GM18858 (cell line): ENCODE data around the gene GATAD2A.
"Not testable (repeated sequence)": the region's sequence is repeated elsewhere in the genome, so short reads cannot be mapped to it uniquely, and the experiment has no call there.

ENCODE experiments used
- ATAC-seq: cut with Tn5 transposase; IDR thresholded peaks from one replicate; pipeline ENCODE4 v1.9.1; 2021; ENCODE audit not compliant: unreplicated experiment

The GATAD2A gene

GRCh38 chr19:19404879-19405860, at the start of gene GATAD2A:
TSS of gene GATAD2A (plus strand) at chr19:19405675. CDS start at chr19:19465346, 59,671 bp downstream.
- peak; percentile 50 for ATAC-seq

GRCh38 chr19:19356500-19356899, 49.0 kb upstream of the GATAD2A start:
- no peak for ATAC-seq

- no peak for ATAC-seq
Observed at GRCh38 chr19:19356901-19357566, 48.4 kb upstream of the GATAD2A start.

GRCh38 chr19:19361075-19361594, 44.3 kb upstream of the GATAD2A start:
- ATAC-seq: no peak

- no peak for ATAC-seq
Observed at GRCh38 chr19:19362075-19362474, 43.4 kb upstream of the GATAD2A start.

GRCh38 chr19:19366434-19367396, 38.8 kb upstream of the GATAD2A start:
- peak; percentile 66 for ATAC-seq

- no peak for ATAC-seq
Observed at GRCh38 chr19:19368087-19368486, 37.4 kb upstream of the GATAD2A start.

GRCh38 chr19:19371059-19371458, 34.4 kb upstream of the GATAD2A start:
- ATAC-seq: no peak

- peak; percentile 68 for ATAC-seq
Observed at GRCh38 chr19:19372656-19373416, 32.6 kb upstream of the GATAD2A start.

GRCh38 chr19:19379527-19379926, 25.9 kb upstream of the GATAD2A start:
- ATAC-seq: no peak

- ATAC-seq: not testable (repeated sequence)
Observed at GRCh38 chr19:19380316-19380715, 25.2 kb upstream of the GATAD2A start.

GRCh38 chr19:19381007-19381926, 24.2 kb upstream of the GATAD2A start:
- ATAC-seq: no peak

GRCh38 chr19:19382118-19382517, 23.4 kb upstream of the GATAD2A start:
- no peak for ATAC-seq

- no peak for ATAC-seq
Observed at GRCh38 chr19:19384486-19384885, 21.0 kb upstream of the GATAD2A start.

GRCh38 chr19:19385131-19385895, 20.2 kb upstream of the GATAD2A start:
- ATAC-seq: peak; percentile 81

- ATAC-seq: peak; percentile 5
Observed at GRCh38 chr19:19385896-19386869, 19.3 kb upstream of the GATAD2A start.

GRCh38 chr19:19387108-19387507, 18.4 kb upstream of the GATAD2A start:
- no peak for ATAC-seq
